ENCODE data around the gene TUBA4B.
A peak's percentile ranks its signal among the peaks of the same experiment; 100 is the strongest.
"Not testable (repeated sequence)": the region's sequence is repeated elsewhere in the genome, so short reads cannot be mapped to it uniquely, and the experiment has no call there.

TUBA4B gene

GRCh38 chr2:219247678-219248642 is 5.1 kb upstream of the TUBA4B start:
- peak in 2 of 3 experiments; percentile 12 to 28 for DNase-seq (ENCODE audit: low read depth in 2 of 3, low spot score in 2 of 3)

- no peak for DNase-seq (ENCODE audit: low read depth in 2 of 3, low spot score in 2 of 3)
Measured at GRCh38 chr2:219248845-219249202, 4.2 kb upstream of the TUBA4B start.

- no peak for DNase-seq (ENCODE audit: low read depth in 2 of 3, low spot score in 2 of 3)
Measured at GRCh38 chr2:219249203-219249980, 3.7 kb upstream of the TUBA4B start.

- no peak for DNase-seq (ENCODE audit: low read depth in 2 of 3, low spot score in 2 of 3)
Measured at GRCh38 chr2:219250049-219250781, 2.8 kb upstream of the TUBA4B start.

GRCh38 chr2:219251656-219252055 is 1.4 kb upstream of the TUBA4B start:
- no peak for DNase-seq (ENCODE audit: low read depth in 2 of 3, low spot score in 2 of 3)

- DNase-seq (ENCODE audit: low read depth in 2 of 3, low spot score in 2 of 3), result no peak
Measured at GRCh38 chr2:219252084-219252483, 959 bp upstream of the TUBA4B start.

- DNase-seq (ENCODE audit: low read depth in 2 of 3, low spot score in 2 of 3), result peak in 1 of 3 experiments; percentile 16
Measured at GRCh38 chr2:219252570-219252899, 508 bp upstream of the TUBA4B start.

GRCh38 chr2:219253753-219254589 is 928 bp downstream of the TUBA4B start, which contains the start of gene TUBA4A:
TUBA4A (minus strand) TSS chr2:219253918; CDS start chr2:219253858, 60 bp downstream.
- DNase-seq (ENCODE audit: low read depth in 2 of 3, low spot score in 2 of 3), result peak; percentile 78 to 86 (median 79)

- DNase-seq (ENCODE audit: low read depth in 2 of 3, low spot score in 2 of 3), result peak in 1 of 3 experiments; percentile 37
Measured at GRCh38 chr2:219254590-219255201, 1.7 kb downstream of the TUBA4B start.

- not testable (repeated sequence) for DNase-seq (ENCODE audit: low read depth in 2 of 3, low spot score in 2 of 3)
Measured at GRCh38 chr2:219258942-219259341, 5.9 kb downstream of the TUBA4B start.

GRCh38 chr2:219261024-219261855 is 8.2 kb downstream of the TUBA4B start:
- no peak for DNase-seq (ENCODE audit: low read depth in 2 of 3, low spot score in 2 of 3)

- no peak for DNase-seq (ENCODE audit: low read depth in 2 of 3, low spot score in 2 of 3)
Measured at GRCh38 chr2:219266232-219266631, 13.2 kb downstream of the TUBA4B start.

GRCh38 chr2:219266886-219267285 is 13.8 kb downstream of the TUBA4B start:
- DNase-seq (ENCODE audit: low read depth in 2 of 3, low spot score in 2 of 3), result no peak

GRCh38 chr2:219268294-219268693 is 15.3 kb downstream of the TUBA4B start:
- DNase-seq (ENCODE audit: low read depth in 2 of 3, low spot score in 2 of 3), result no peak

GRCh38 chr2:219269362-219270054 is 16.5 kb downstream of the TUBA4B start:
- DNase-seq (ENCODE audit: low read depth in 2 of 3, low spot score in 2 of 3), result no peak

- no peak for DNase-seq (ENCODE audit: low read depth in 2 of 3, low spot score in 2 of 3)
Measured at GRCh38 chr2:219270055-219270372, 17.0 kb downstream of the TUBA4B start.

GRCh38 chr2:219271021-219271420 is 18.0 kb downstream of the TUBA4B start:
- DNase-seq (ENCODE audit: low read depth in 2 of 3, low spot score in 2 of 3), result no peak

GRCh38 chr2:219272356-219272755 is 19.3 kb downstream of the TUBA4B start:
- no peak for DNase-seq (ENCODE audit: low read depth in 2 of 3, low spot score in 2 of 3)

- DNase-seq (ENCODE audit: low read depth in 2 of 3, low spot score in 2 of 3), result no peak
Measured at GRCh38 chr2:219272995-219273394, 20.0 kb downstream of the TUBA4B start.

Measured in activated CD8-positive, alpha-beta memory T cell treated with anti-CD3 and anti-CD28 coated beads for 48 hours (primary cell).